SK-N-SH treated with all-trans-retinoic acid at 6 μM for 48 hours (cell line): Measurements from ENCODE around the gene CNNM3.

Experiments used
- ATAC-seq: fragments of 200-7000 bp; cut with Tn5 transposase; 3 replicates; pipeline ENCODE4 v1.9.1; 2020; ENCODE audit warnings: mild to moderate bottlenecking, moderate library complexity
- BACH2 ChIP-seq: fragments of 250-450 bp; sonication (Bioruptor Pico); IDR thresholded peaks from 2 replicates; pipeline ENCODE4 v1.9.0; 2021; ENCODE audit warnings: mild to moderate bottlenecking, borderline replicate concordance
- CREB5 ChIP-seq: fragments of 250-450 bp; sonication (Bioruptor Pico); IDR thresholded peaks from 2 replicates; pipeline ENCODE4 v1.5.1; 2020; ENCODE audit warnings: low read depth, mild to moderate bottlenecking, moderate library complexity
- CSDC2 ChIP-seq: fragments of 250-450 bp; sonication (Bioruptor Pico); IDR thresholded peaks from 2 replicates; pipeline ENCODE4 v1.5.0; 2020; ENCODE audit warnings: mild to moderate bottlenecking, moderate library complexity
- CSRNP3 ChIP-seq: fragments of 250-450 bp; sonication (Bioruptor Pico); IDR thresholded peaks from 2 replicates; pipeline ENCODE4 v1.5.1; 2021; ENCODE audit warnings: mild to moderate bottlenecking, moderate library complexity
- ESRRG ChIP-seq: fragments of 250-450 bp; sonication (Bioruptor Pico); IDR thresholded peaks from 2 replicates; pipeline ENCODE4 v1.6.1; 2021; ENCODE audit warnings: mild to moderate bottlenecking
- GLIS3 ChIP-seq: fragments of 250-450 bp; sonication (Bioruptor Pico); IDR thresholded peaks from 2 replicates; pipeline ENCODE4 v1.5.0; 2020; ENCODE audit warnings: mild to moderate bottlenecking, moderate library complexity
- ISL1 ChIP-seq: fragments of 250-450 bp; sonication (Bioruptor Pico); IDR thresholded peaks from 2 replicates; pipeline ENCODE4 v2.1.2; 2022; ENCODE audit warnings: mild to moderate bottlenecking, moderate library complexity
- POU6F1 ChIP-seq: fragments of 250-450 bp; sonication (Bioruptor Pico); IDR thresholded peaks from 2 replicates; pipeline ENCODE4 v1.8.0; 2021; ENCODE audit warnings: low read depth, mild to moderate bottlenecking, moderate library complexity, borderline replicate concordance
- PPARA ChIP-seq: fragments of 250-450 bp; sonication (Bioruptor Pico); IDR thresholded peaks from 2 replicates; pipeline ENCODE4 v1.5.0; 2020; ENCODE audit warnings: mild to moderate bottlenecking, borderline replicate concordance
- RARB ChIP-seq: fragments of 250-450 bp; sonication (Bioruptor Pico); IDR thresholded peaks from 2 replicates; pipeline ENCODE4 v1.8.0; 2021; ENCODE audit warnings: mild to moderate bottlenecking, moderate library complexity
- SNAI2 ChIP-seq: fragments of 250-450 bp; sonication (Bioruptor Pico); IDR thresholded peaks from 2 replicates; pipeline ENCODE4 v1.5.0; 2020; ENCODE audit warnings: mild to moderate bottlenecking, moderate library complexity
- TCF4 ChIP-seq: fragments of 250-450 bp; sonication (Bioruptor Pico); IDR thresholded peaks from 2 replicates; pipeline ENCODE4 v1.8.0; 2021; ENCODE audit warnings: mild to moderate bottlenecking, moderate library complexity, borderline replicate concordance
- TOX ChIP-seq: fragments of 250-450 bp; sonication (Bioruptor Pico); IDR thresholded peaks from 2 replicates; pipeline ENCODE4 v1.8.0; 2021; ENCODE audit warnings: mild to moderate bottlenecking, moderate library complexity, borderline replicate concordance
- TSHZ2 ChIP-seq: fragments of 250-450 bp; sonication (Bioruptor Pico); IDR thresholded peaks from 2 replicates; pipeline ENCODE4 v1.5.0; 2020; ENCODE audit warnings: mild to moderate bottlenecking, moderate library complexity
- ZC3H10 ChIP-seq: fragments of 250-450 bp; sonication (Bioruptor Pico); IDR thresholded peaks from 2 replicates; pipeline ENCODE4 v1.5.1; 2021; ENCODE audit warnings: mild to moderate bottlenecking, moderate library complexity
- ZFP3 ChIP-seq: fragments of 250-450 bp; sonication (Bioruptor Pico); IDR thresholded peaks from 2 replicates; pipeline ENCODE4 v1.5.0; 2020; ENCODE audit warnings: mild to moderate bottlenecking, moderate library complexity
- ZFP30 ChIP-seq: fragments of 450-650 bp; formaldehyde crosslinking; IDR thresholded peaks from 2 replicates; pipeline ENCODE4 v1.5.0; 2022; ENCODE audit warnings: mild to moderate bottlenecking, moderate library complexity
- ZNF565 ChIP-seq: fragments of 450-650 bp; formaldehyde crosslinking; conservative IDR thresholded peaks from 2 replicates; pipeline ENCODE4 v1.5.0; 2020; ENCODE audit warnings: low read depth, mild to moderate bottlenecking, moderate library complexity
- ZNF70 ChIP-seq: fragments of 450-650 bp; formaldehyde crosslinking; IDR thresholded peaks from 2 replicates; pipeline ENCODE4 v1.5.0; 2020; ENCODE audit warnings: mild to moderate bottlenecking, moderate library complexity
- TF ChIP-seq, protein P1 (sequence below): fragments of 250-450 bp; sonication (Bioruptor Pico); IDR thresholded peaks from 2 replicates; pipeline ENCODE4 v1.8.0; 2020; ENCODE audit warnings: mild to moderate bottlenecking, moderate library complexity, borderline replicate concordance

Gene CNNM3

GRCh38 chr2:96809216-96809882 lies 6.7 kb upstream of the CNNM3 start:
- no peak for ATAC-seq
- no peak for TF ChIP-seq SNAI2 (CRISPR knock-in tag)
- no peak for TF ChIP-seq ZNF70 (CRISPR knock-in tag)
- TF ChIP-seq POU6F1 (CRISPR knock-in tag) = no peak
- no peak for TF ChIP-seq ZNF565 (CRISPR knock-in tag)
- TF ChIP-seq ZC3H10 (CRISPR knock-in tag) = no peak
- TF ChIP-seq BACH2 (CRISPR knock-in tag) = no peak
- TF ChIP-seq CSDC2 = no peak

- TF ChIP-seq, protein P1, sequence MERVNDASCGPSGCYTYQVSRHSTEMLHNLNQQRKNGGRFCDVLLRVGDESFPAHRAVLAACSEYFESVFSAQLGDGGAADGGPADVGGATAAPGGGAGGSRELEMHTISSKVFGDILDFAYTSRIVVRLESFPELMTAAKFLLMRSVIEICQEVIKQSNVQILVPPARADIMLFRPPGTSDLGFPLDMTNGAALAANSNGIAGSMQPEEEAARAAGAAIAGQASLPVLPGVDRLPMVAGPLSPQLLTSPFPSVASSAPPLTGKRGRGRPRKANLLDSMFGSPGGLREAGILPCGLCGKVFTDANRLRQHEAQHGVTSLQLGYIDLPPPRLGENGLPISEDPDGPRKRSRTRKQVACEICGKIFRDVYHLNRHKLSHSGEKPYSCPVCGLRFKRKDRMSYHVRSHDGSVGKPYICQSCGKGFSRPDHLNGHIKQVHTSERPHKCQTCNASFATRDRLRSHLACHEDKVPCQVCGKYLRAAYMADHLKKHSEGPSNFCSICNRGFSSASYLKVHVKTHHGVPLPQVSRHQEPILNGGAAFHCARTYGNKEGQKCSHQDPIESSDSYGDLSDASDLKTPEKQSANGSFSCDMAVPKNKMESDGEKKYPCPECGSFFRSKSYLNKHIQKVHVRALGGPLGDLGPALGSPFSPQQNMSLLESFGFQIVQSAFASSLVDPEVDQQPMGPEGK = no peak
- TF ChIP-seq ZFP3 = no peak
- no peak for TF ChIP-seq PPARA (CRISPR knock-in tag)
- no peak for TF ChIP-seq RARB (CRISPR knock-in tag)
- TF ChIP-seq TCF4 (CRISPR knock-in tag) = no peak
- no peak for TF ChIP-seq CSRNP3 (CRISPR knock-in tag)
- no peak for TF ChIP-seq CSDC2
- TF ChIP-seq POU6F1 (CRISPR knock-in tag) = no peak
- no peak for TF ChIP-seq ZNF70 (CRISPR knock-in tag)
- TF ChIP-seq BACH2 (CRISPR knock-in tag) = no peak
- TF ChIP-seq SNAI2 (CRISPR knock-in tag) = no peak
- TF ChIP-seq GLIS3 (CRISPR knock-in tag) = no peak
- no peak for TF ChIP-seq ZFP30 (CRISPR knock-in tag)
- TF ChIP-seq ISL1 (CRISPR knock-in tag) = no peak
- no peak for TF ChIP-seq CREB5 (CRISPR knock-in tag)
- TF ChIP-seq ZNF565 (CRISPR knock-in tag) = no peak
- no peak for TF ChIP-seq TOX (CRISPR knock-in tag)
- TF ChIP-seq ESRRG (CRISPR knock-in tag) = no peak
- no peak for TF ChIP-seq TSHZ2 (CRISPR knock-in tag)
- ATAC-seq = no peak
Observed at GRCh38 chr2:96809951-96810782, 5.9 kb upstream of the CNNM3 start.
